Stimulated activated CD8-positive, alpha-beta memory T cell treated with anti-CD3 and anti-CD28 coated beads, Interleukin-15, amount 100 ng/mL, for 4 hours (primary cell): ENCODE data around the gene TRPV3.
"Not testable (repeated sequence)": the region's sequence is repeated elsewhere in the genome, so short reads cannot be mapped to it uniquely, and the experiment has no call there.

Experiments
- DNase-seq, 2 donors: peaks; one replicate each; pipeline ENCODE4 v3.0.0-alpha.2; 2020; ENCODE audit warnings: low read depth in 2 of 2

TRPV3 gene

DNA sequence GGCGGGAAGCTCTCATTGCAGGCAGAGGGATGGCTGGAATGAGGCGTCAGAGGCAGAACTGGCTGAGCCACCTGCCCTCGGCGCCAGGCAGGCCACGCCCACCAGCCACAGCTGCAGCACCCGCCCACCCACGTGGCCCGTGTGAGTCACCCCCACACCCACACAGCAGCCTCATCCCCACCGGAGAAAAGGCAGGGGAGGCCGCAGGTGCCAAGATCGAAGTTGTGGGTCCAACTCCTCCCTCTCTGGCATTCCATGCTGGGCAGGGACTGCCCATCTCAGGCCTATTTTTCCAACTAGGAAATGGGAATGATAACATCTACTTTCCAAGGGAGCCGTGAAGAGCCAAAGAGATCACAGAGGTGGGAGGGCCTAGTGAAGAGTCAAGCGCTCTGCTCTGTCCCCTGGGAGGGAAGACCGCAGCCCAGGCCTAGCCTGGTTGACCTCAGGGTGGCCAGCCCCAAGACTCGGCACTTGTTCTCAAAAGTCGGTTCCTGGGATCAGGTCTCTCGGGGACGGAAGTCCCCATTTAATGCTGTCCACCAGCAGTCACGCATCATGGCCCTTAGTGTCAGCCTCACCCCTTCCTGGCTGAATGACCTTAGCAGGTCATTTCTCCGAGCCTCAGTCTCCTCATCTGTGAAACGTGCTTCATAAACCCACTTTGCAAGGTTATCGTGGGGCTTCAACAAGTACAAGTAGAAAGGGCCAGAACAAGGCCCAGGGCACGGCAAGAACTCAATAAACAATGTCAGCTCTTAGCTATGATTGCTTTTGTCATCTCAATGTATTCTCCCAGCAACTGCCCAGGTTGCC is at the start of gene TRPV3:
TSS of gene TRPV3 (minus strand) at position 45 of the 816 bp plus-strand sequence. CDS start 2,962 bp downstream, outside the sequence.
- DNase-seq, result peak; percentile 50 to 57

DNA sequence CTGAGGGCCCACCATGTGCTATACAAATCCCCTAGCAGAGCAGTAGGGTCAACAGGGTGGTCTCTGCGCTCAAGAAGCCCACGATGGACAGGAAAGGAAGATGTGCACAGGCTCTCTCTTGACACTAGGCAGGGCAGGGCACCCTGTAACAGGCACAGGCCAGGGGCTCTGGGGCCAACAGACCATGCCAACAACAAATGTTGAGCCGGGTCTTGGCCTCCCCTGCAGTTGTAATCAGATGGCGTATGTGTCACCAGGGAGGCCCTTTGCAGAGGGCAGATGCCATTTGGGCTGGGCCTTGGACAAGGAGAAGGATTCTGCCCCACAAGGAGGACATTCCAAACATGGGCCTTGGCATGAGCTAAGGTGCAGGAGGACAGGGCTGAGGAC is 46.3 kb upstream of the TRPV3 start:
- DNase-seq, result no peak

DNA sequence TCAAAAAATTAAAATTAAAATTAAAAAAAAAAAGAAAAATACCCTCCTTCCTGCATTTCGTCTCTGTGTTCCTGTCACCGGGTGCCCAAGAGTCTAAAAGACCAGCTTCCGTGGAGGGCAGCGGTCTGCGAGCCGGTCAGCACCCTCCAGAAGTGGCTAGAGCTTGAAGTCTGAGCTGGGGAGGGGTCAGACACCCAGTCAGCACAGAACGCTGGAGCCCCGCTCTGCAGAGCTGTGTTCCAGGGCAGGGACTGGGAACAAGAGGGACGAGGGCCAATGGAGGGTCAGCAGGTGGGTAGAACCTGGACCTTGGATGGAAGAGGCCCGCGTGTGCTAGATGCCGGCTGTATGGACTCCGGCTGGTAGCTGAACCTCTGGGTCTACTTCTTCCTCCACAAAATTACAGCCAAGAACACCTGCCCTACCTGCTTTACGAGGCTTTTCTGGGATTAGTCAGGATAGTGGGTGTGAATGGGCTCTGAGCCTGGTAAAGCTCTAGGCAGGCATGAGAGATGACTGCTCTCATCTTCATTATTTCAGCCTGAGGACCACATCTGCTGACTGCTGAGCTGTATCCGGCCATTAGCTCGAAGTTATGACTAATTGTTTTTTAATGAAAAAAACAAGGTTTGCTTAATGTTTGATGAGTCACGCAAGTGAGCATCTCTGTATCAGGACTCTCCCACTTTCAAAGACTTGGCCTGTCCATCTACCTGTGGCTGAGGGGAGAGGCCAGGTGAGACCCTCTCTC is 45.7 kb upstream of the TRPV3 start:
- DNase-seq, result no peak

DNA sequence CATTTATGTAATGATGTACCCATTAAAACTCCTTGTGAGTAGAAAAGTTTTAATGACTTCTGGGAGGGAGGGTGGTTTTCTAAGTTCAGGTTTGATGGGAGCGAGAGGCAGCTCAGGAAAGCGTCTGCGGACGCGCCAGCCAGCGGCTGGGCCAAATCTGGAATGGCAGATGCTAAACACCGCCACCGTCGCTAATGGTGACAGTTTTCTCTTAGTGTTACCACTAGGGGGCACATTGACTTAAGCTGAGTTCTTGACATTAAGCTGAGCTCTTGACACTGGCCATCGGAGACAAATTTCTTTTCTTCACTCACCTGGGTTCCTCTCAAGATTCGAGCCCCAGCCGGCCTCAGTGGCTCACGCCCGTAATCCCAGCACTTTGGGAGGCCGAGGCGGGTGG is 44.9 kb upstream of the TRPV3 start:
- DNase-seq, result no peak

DNA sequence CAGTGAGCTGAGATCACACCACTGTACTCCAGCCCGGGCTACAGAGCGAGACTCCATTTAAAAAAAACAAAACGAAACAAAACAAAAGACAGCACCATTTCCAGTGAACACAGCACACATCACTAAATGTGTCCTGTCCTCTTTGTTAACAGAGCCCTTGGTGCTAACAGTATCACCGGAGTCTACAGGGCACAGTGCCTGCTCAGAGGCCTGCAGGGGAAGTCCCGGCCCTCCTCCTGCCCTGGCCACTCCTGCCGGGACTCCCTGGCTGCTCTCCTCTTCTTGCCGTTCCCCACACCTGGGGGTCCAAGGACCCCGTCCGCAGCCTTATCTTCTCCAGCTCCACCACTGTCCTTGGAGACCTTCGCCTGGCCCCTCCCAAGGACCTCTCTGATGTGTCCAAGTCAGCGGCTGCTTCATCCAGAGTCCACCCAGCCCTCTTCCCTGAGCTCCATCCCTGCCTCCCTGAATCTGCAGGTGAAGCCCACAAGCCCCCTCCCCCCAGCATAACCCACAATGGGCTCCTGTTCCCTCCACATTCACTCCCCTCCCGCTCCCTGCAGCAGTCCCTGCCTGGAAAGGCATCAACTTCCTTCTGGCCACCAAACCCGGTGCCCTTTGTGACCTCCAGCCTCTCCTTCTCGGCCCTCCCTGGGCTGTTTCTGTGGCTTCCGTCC is 43.1 kb upstream of the TRPV3 start:
- no peak for DNase-seq

DNA sequence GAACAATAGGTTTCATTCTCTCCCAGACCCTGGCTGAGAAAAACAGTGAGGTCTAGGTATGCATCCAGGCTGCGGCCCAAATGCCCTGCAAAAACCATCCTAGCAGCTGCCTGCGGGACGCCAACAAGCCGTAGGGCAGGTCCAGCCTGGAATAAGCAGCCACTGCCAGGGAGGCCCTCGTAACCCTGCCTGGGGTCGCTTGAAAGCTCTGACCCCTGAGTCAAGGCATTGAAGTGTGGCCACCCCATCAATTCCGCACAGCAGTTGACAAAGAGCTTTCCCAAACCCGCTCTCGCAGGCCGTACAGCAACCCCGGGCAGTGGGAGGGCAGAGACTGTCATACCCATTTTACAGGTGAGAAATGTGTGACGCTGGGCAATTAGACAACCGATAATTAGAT is 40.5 kb upstream of the TRPV3 start:
- DNase-seq, result no peak

DNA sequence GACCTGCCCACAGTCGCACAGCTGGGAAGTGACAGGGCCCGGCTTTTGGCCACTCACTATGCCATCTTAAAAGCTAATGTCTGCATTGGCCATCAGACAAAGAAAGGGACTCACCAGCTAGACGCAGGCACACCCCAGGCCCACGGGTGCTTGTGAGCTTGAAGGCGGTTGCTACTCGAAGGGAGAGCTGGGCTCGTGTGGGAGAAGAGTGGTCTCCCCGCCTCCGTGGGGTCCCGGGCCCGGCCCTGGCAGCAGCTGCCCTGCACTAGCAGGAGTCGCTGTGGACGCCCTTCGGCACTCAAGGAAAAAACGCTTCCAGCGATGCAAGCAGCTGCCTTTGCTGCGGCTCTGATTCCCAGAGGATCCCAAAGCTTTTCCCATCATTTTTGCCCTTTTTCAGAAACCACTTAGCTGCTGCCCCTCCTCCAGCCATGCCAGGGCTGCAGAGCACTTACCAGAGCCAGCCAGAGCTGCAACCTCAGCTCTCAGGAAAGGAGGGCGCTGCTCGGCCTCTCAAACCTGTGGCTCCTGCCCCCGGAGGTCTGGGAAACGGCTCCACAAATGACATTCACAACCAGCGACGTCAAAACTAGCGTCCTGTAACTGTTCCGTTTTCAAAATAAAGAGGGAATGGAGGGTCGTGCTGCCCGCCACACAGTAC is 39.3 kb upstream of the TRPV3 start:
- DNase-seq, result no peak

DNA sequence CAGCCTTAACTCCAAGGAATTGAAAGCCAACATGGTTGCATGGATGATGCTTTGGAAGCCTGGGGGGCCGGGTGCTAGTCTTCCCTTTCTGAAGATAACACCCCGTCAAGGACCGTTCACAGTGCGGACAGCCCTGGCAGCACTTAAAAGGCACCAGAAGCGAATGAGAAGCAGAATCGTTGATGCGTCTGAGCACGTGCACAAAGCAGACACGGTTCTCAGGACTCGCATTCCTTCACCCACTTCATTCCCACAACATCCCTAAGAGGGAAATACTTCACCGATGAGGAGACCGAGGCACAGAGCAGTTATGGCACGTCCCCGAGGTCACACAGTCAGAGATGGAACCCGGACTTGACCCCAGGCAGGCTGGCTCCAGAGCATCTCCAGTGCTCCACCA is 37.4 kb upstream of the TRPV3 start:
- no peak for DNase-seq

DNA sequence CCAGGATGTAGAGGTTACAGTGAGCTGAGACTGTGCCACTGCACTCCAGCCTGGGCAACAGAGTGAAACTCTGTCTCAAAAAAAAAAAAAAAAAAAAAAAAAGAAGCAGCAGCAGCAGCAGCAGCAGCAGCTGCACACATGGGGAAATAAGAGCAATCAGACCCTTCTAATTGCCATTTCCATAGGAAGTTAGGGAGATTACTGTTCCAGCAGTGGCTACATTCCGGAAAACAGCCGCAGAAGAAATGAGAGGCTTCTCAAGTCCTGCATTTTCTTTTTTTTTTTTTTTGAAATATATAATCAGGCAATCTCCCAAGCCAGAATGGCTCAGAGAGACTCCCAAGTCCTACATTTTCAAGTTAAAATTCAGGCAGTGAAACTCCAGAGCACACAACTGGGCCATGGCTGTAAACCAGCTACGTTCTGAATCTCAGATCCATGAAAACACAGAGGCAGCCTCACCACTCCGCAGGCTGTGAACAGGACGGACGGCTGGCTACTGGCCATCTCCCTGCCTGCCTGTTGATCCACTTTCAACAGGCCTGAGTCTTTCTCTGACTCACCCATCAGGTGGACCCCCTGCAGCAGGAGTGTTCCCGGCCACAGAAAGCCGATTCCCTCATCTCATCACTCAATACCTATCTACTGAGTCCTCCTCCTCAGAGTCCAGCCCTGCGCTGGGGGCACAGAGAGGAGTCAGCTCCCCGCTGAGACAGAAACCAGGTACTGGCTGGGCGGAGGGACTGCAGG is 36.6 kb upstream of the TRPV3 start:
- DNase-seq, result no peak

DNA sequence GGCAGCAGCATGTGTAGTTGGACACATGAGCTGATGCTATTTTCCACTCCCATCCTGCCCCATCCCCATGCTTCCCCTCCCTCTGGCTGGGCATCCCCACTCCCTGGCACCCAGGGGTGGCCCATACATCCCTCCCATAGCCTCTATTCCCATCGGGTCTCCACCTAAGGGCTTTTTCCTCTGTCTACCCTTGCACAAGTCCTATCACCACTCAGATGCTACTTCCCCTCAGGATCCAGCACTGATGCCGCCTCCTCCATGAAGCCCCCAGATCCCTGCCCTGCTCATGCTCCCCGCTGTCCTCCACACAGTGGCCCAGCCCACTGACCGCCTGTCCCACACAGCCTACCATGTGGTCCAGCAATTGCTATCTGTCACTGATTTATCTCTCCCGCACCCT is 35.8 kb upstream of the TRPV3 start:
- DNase-seq, result no peak

DNA sequence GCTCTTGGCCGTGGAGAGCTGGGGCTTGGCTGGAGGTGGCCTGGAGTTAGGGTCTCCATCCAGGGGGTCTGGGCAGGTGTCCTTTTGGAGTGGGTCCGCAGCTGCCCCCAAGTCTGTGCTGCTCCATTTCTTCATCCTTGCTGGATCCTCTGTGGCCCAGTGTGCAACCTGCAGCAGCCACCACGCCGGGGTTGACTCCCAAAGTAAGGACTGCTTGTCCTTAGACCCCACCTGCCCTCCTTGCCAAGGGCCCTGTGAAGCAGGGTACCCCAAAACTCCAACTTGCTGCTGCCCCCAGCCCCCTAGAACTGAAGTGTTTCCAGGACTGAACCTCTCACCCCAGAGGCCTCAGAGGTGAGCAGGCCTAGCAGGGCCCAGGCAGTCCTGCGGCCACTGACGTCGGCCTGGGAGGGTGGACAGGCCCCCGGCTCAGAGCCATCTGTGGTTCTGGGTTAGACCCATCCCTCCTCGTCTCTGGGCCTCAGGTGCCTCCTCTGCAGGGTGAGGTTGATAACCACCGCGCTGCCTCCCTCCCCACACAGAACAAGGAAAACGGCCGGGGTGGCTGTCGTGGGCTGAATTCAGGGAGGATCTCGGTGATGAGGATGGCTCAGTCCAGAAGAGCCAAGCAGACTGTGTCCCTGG is 34.7 kb upstream of the TRPV3 start:
- DNase-seq, result no peak

DNA sequence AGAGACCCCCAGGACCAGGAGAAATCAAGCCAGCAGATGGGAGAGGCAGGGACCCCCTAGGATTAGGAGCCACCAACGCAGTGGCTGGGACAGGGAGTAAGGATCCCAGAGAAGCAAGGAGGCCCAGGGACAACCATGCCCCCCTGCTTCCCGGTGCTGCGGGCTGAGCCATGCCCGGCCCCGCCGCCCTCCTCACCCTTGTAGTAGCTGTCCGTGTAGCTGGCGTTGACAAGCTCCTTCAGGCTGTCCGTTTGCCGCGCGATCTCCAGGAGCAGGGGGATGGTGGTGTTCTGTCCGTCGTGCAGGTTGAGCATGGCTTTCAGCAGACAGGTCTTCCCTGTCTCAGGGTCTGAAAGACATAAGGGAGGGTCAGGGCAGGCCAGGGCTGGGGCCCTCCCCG is 33.2 kb upstream of the TRPV3 start:
- no peak for DNase-seq

DNA sequence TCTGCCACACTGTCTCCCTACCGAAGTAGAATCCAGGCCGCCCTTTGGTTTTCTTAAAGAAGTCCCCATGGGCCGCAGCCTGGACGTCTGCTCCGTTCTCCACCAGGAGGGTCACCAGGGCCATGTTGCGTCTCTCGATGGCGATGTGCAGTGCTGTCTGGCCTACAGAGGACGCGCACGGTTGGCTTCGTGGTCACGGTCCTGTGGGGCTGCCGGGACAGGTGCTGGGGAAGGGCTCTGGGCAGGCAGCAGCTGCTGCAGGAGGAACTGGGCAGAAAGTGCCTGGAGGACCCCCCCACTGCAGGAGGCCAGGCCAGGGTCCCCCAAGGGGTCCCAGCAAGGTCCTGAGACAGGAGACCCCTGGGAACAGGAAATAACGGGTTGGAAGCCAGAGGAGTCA is 32.6 kb upstream of the TRPV3 start:
- no peak for DNase-seq

DNA sequence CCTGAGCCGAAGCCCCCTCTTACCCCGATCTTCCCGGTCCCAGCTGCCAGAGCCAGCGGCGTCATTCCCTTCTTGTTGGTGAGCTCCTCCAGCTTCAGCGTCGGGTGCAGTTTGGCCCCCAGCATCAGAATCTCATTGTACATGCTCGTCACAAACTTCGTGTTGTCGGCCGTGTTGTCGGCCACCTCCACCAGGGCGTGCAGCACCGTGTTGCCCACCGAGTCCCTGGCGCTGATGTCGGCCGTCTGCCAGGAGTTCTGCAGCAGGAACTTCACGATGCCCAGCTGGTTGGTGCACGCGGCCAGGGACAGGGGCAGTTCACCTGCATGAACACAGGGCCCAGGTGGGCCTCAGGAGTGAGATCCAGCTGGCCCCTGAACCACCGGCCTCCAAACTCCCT is 32.2 kb upstream of the TRPV3 start:
- DNase-seq, result no peak

DNA sequence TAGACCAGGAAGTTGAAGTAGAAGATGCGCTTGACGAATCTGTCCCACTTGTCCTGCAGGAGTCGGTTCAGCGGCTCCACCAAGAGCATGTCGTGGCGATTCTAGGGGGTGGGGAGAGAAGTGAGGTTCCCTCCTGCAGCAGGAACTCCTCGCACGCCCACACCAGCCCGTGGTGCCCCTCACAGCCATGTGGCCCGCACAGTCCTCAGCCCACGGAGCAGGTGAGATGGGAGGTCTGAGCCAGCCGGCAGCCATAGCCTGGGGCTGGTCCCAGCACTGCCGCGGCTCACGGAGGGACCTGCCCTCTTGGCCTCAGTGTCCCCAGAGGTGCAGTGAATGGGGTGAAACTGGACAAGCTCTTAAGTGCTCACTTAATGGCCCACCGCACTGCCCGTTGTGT is 28.2 kb upstream of the TRPV3 start:
- no peak for DNase-seq

DNA sequence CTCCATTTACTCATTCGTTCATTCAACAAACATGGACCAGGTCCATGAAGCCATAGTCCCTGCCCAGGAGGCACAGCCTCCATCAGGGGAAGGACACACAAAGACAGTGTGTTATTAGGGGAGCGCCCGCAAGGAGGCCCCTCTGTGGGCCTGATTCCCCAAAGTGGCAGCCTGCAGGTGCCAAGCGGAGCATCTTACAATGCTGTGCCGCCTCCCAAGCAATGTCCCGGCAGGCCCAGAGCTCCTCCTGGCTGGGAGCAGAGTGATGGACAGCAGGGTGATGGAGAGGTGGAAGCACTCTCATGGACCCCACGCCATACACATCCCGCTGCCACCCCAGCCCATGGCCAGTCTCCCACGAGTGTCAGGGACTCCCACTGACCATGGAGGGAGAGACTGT is 25.8 kb upstream of the TRPV3 start:
- no peak for DNase-seq

DNA sequence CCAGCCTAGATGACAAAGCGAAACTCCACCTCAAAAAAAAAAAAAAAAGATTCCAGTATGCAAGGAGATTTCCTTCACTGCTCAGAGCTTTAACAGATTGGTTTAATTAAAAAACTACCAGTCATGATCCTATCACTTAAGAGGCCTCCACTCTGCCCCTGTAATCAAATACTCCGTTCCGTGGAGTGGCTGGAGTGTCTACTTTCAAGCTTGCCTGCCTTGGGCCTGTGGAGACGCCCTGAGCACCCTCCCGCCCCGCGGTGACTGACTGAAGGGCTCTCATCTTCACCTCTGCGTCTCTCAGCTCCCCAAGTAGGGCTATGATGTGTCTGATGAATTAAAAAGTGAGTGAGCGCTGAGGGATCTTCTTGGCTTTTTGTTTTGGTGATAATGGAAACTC is 25.3 kb upstream of the TRPV3 start:
- no peak for DNase-seq

DNA sequence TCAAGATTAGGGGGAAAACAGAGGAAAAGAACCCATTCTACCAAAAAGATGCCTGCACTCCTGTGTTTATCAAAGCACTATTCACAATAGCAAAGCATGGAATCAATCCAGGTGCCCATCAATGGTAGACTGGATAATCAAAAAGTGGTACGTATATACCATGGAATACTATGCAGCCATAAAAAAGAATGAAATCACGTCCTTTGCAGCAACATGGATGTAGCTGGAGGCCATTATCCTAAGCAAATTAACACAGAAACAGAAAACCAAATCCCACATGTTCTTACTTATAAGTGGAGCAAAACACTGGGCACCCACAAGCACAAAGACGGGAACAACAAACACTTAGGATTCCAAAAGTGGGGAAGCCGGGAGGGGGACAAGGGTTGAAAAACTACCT is 21.1 kb upstream of the TRPV3 start:
- not testable (repeated sequence) for DNase-seq

DNA sequence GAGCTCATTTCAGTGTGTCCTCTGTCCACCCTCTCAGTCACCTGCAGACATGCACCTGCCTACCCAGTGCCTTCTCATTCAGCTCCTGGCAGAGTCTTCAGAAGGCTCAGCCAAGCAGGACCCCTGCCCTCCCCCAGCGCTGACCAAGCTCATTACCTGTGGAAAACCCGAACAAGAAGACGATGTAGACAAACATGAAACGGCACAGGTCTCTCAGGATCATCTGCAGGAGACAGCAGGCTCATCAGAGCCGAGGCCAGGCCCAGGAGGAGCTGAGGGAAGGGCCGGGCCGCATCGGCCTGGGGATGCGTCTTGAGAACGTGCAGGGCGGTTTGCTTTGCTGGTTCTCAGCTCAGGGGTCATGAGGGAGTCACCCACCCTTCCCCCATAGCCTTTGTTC is 19.4 kb upstream of the TRPV3 start:
- no peak for DNase-seq

DNA sequence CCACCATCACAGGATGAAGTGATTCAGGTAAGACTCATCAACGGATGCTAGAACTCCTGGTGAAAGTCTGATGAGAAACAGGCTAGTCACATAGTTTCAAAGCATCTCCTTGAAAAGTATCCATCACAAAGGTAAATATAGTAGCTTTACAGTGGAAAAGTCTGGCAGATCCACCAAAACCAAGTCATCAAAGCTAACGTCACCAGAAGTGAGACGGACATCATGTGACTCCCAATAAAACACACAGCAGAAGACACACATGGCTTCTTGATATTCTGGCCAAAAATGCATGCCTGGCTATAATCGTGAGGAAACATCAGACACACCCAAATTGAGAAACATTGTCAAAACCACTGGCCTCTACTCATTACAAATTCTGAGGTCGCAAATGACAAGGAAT is 17.9 kb upstream of the TRPV3 start:
- DNase-seq, result no peak

DNA sequence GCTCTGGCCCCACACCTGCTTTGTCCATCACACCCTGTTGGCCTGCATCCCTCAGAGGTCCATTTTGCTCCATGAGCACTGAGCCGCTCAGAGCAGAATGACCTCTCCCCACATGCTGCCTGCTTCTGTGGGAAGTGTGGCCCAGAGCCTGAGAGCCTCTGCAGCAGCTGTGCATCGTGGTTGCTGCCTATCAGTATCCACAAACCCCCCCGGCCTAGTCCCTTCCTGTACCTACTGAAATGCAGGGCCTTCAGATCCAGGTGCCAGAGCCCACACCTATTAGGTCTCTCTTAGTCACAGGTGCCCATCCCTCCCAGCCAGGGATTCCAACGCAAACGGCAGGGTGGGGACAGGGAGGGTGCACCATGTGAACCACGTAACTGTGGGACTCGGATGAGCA is 16.6 kb upstream of the TRPV3 start:
- no peak for DNase-seq
